ENCODE data around the gene UBE2K.
A peak's percentile ranks its signal among the peaks of the same experiment; 100 is the strongest.
"Not testable (repeated sequence)": the region's sequence is repeated elsewhere in the genome, so short reads cannot be mapped to it uniquely, and the experiment has no call there.

UBE2K gene

GRCh38 chr4:39813761-39814160 is 115.8 kb downstream of the UBE2K start:
- not testable (repeated sequence) for H3K4me1 ChIP-seq (ENCODE audit: control insufficient read depth in 1 of 2, insufficient read depth in 2 of 2, low read length in 2 of 2); H3K36me3 ChIP-seq (ENCODE audit: control insufficient read depth in 1 of 2, insufficient read depth in 2 of 2, low read length in 2 of 2); H3K9ac ChIP-seq (ENCODE audit: low read length); H2BK120ac ChIP-seq (ENCODE audit: insufficient read depth, low read length, poor library complexity); H2BK5ac ChIP-seq (ENCODE audit: low read depth, low read length, poor library complexity); DNase-seq; H3K27me3 ChIP-seq (ENCODE audit: insufficient read depth, low read length); H3K4me2 ChIP-seq (ENCODE audit: low read length); H2AFZ ChIP-seq (ENCODE audit: insufficient read depth, low read length, poor library complexity); H3K79me2 ChIP-seq (ENCODE audit: control insufficient read depth, insufficient read depth, low read length, poor library complexity); H4K91ac ChIP-seq (ENCODE audit: low read depth, low read length); H3K4ac ChIP-seq (ENCODE audit: low read depth, low read length); H3K14ac ChIP-seq (ENCODE audit: low read length); H3K4me3 ChIP-seq (ENCODE audit: low read depth, low read length); H4K8ac ChIP-seq (ENCODE audit: low read depth, low read length); H2AK5ac ChIP-seq (ENCODE audit: low read length); H3K27ac ChIP-seq (ENCODE audit: low read depth, low read length); H3K18ac ChIP-seq (ENCODE audit: low read length); H3K79me1 ChIP-seq (ENCODE audit: low read length); H2BK12ac ChIP-seq (ENCODE audit: low read length); H3K23ac ChIP-seq (ENCODE audit: low read length); H4K12ac ChIP-seq (ENCODE audit: low read depth, low read length)
- no CpG with 5 or more reads among the region's 2 CpGs for WGBS (ENCODE audit: extremely low coverage, insufficient coverage, insufficient read length)
- peaks cover 15% of the 10 kb centered on the region for H3K9me3 ChIP-seq (ENCODE audit: insufficient read depth, low read depth, low read length)

- no peak overlapping the region for H3K14ac ChIP-seq (ENCODE audit: low read length)
- no peak overlapping the region for H3K4me2 ChIP-seq (ENCODE audit: low read length)
- no peak overlapping the region for H4K8ac ChIP-seq (ENCODE audit: low read depth, low read length)
- no peak overlapping the region for H2BK12ac ChIP-seq (ENCODE audit: low read length)
- H2AFZ ChIP-seq (ENCODE audit: insufficient read depth, low read length, poor library complexity), result no peak overlapping the region
- no peak overlapping the region for H4K12ac ChIP-seq (ENCODE audit: low read depth, low read length)
- H2BK5ac ChIP-seq (ENCODE audit: low read depth, low read length, poor library complexity), result no peak overlapping the region
- H3K18ac ChIP-seq (ENCODE audit: low read length), result no peak overlapping the region
- H3K4me3 ChIP-seq (ENCODE audit: low read depth, low read length), result peak overlapping the region; percentile 57
- H4K91ac ChIP-seq (ENCODE audit: low read depth, low read length), result no peak overlapping the region
- H2BK120ac ChIP-seq (ENCODE audit: insufficient read depth, low read length, poor library complexity), result no peak overlapping the region
- no CpG with 5 or more reads among the region's 7 CpGs for WGBS (ENCODE audit: extremely low coverage, insufficient coverage, insufficient read length)
- H3K79me1 ChIP-seq (ENCODE audit: low read length), result no peaks in the 10 kb centered on the region
- no peaks in the 10 kb centered on the region for H3K27me3 ChIP-seq (ENCODE audit: insufficient read depth, low read length)
- no peak overlapping the region for H2AK5ac ChIP-seq (ENCODE audit: low read length)
- peaks cover 0 to 3% of the 10 kb centered on the region in 2 experiments for H3K4me1 ChIP-seq (ENCODE audit: control insufficient read depth in 1 of 2, insufficient read depth in 2 of 2, low read length in 2 of 2)
- no peaks in the 10 kb centered on the region for H3K36me3 ChIP-seq (ENCODE audit: control insufficient read depth in 1 of 2, insufficient read depth in 2 of 2, low read length in 2 of 2)
- peak; percentile 12 to 51 for DNase-seq
- peaks cover 15% of the 10 kb centered on the region for H3K9me3 ChIP-seq (ENCODE audit: insufficient read depth, low read depth, low read length)
- H3K9ac ChIP-seq (ENCODE audit: low read length), result peak overlapping the region; percentile 69
- H3K27ac ChIP-seq (ENCODE audit: low read depth, low read length), result no peak overlapping the region
- H3K79me2 ChIP-seq (ENCODE audit: control insufficient read depth, insufficient read depth, low read length, poor library complexity), result no peaks in the 10 kb centered on the region
- peak overlapping the region; percentile 93 for H3K23ac ChIP-seq (ENCODE audit: low read length)
- H3K4ac ChIP-seq (ENCODE audit: low read depth, low read length), result no peak overlapping the region
Observed at GRCh38 chr4:39814403-39815185, 116.7 kb downstream of the UBE2K start.

DNA sequence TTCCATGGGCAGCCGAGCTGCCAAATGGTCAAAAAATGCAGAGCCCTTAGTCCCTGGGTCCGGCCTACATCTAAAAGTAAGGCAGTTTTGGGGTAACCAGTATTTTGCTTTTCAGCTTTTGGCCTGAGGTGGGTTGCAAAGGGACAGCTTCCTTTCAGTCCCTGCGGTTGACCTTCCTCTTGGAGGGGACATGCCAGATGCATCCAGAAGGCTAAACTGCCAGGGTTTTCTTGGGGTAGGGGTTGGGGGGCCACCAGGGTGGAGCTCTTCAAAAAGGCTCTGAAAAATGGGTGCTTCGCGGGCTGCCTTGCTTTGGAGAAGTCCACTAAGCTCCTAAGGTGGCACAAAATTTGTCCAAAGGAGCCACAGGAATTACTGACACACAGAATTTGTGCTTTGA is 120.7 kb downstream of the UBE2K start:
- WGBS (ENCODE audit: extremely low coverage, insufficient coverage, insufficient read length), result no CpG with 5 or more reads among the region's 5 CpGs

DNA sequence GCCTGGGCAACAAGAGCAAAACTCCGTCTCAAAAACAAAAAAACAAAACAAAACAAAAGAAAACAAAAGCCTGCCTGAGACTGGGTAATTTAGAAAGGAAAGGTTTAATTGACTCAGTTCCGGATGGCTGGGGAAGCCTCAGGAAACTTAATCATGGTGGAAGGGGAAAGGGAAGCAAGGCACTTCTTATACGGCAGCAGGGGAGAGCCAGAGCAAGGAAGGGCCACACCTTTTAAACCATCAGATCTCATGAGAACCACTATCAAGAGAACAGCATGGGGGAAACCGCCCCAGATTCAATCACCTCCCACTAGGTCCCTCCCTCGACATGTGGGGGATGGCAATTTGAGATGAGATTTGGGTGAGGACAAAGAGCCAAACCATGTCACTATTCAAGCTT is 122.2 kb downstream of the UBE2K start:
- no peak overlapping the region for H3K27ac ChIP-seq (ENCODE audit: low read depth, low read length)
- H3K27me3 ChIP-seq (ENCODE audit: insufficient read depth, low read length), result no peaks in the 10 kb centered on the region
- no CpG with 5 or more reads among the region's 5 CpGs for WGBS (ENCODE audit: extremely low coverage, insufficient coverage, insufficient read length)
- no peak overlapping the region for H2AFZ ChIP-seq (ENCODE audit: insufficient read depth, low read length, poor library complexity)
- peaks cover 0 to 11% of the 10 kb centered on the region in 2 experiments for H3K36me3 ChIP-seq (ENCODE audit: control insufficient read depth in 1 of 2, insufficient read depth in 2 of 2, low read length in 2 of 2)
- H4K8ac ChIP-seq (ENCODE audit: low read depth, low read length), result no peak overlapping the region
- H3K79me1 ChIP-seq (ENCODE audit: low read length), result no peaks in the 10 kb centered on the region
- no peaks in the 10 kb centered on the region for H3K4me1 ChIP-seq (ENCODE audit: control insufficient read depth in 1 of 2, insufficient read depth in 2 of 2, low read length in 2 of 2)
- no peak overlapping the region for H4K12ac ChIP-seq (ENCODE audit: low read depth, low read length)
- H3K9me3 ChIP-seq (ENCODE audit: insufficient read depth, low read depth, low read length), result no peaks in the 10 kb centered on the region
- no peak overlapping the region for H3K14ac ChIP-seq (ENCODE audit: low read length)
- H3K9ac ChIP-seq (ENCODE audit: low read length), result no peak overlapping the region
- no peak overlapping the region for H2AK5ac ChIP-seq (ENCODE audit: low read length)
- H2BK120ac ChIP-seq (ENCODE audit: insufficient read depth, low read length, poor library complexity), result no peak overlapping the region
- no peak overlapping the region for H4K91ac ChIP-seq (ENCODE audit: low read depth, low read length)
- H3K4me3 ChIP-seq (ENCODE audit: low read depth, low read length), result no peak overlapping the region
- H3K18ac ChIP-seq (ENCODE audit: low read length), result no peak overlapping the region
- H3K4ac ChIP-seq (ENCODE audit: low read depth, low read length), result no peak overlapping the region
- H2BK12ac ChIP-seq (ENCODE audit: low read length), result no peak overlapping the region
- no peak overlapping the region for H3K23ac ChIP-seq (ENCODE audit: low read length)
- H2BK5ac ChIP-seq (ENCODE audit: low read depth, low read length, poor library complexity), result no peak overlapping the region
- DNase-seq, result no peak
- H3K79me2 ChIP-seq (ENCODE audit: control insufficient read depth, insufficient read depth, low read length, poor library complexity), result no peaks in the 10 kb centered on the region
- H3K4me2 ChIP-seq (ENCODE audit: low read length), result no peak overlapping the region

More for the DNA sequence above, 120.7 kb downstream of the UBE2K start:
- Histone ChIP-seq H3K27ac (ENCODE audit: low read depth, low read length) (no peak overlapping the region), H3K9ac (ENCODE audit: low read length) (no peak overlapping the region), H2BK5ac (ENCODE audit: low read depth, low read length, poor library complexity) (no peak overlapping the region), H3K4me3 (ENCODE audit: low read depth, low read length) (no peak overlapping the region), H3K27me3 (ENCODE audit: insufficient read depth, low read length) (no peaks in the 10 kb centered on the region), H4K8ac (ENCODE audit: low read depth, low read length) (no peak overlapping the region), H3K18ac (ENCODE audit: low read length) (no peak overlapping the region), H3K36me3 (ENCODE audit: control insufficient read depth in 1 of 2, insufficient read depth in 2 of 2, low read length in 2 of 2) (peaks cover 0 to 9% of the 10 kb centered on the region in 2 experiments), H3K79me1 (ENCODE audit: low read length) (no peaks in the 10 kb centered on the region), H2BK12ac (ENCODE audit: low read length) (no peak overlapping the region), H3K79me2 (ENCODE audit: control insufficient read depth, insufficient read depth, low read length, poor library complexity) (no peaks in the 10 kb centered on the region), H3K14ac (ENCODE audit: low read length) (no peak overlapping the region), H3K23ac (ENCODE audit: low read length) (no peak overlapping the region), H2AK5ac (ENCODE audit: low read length) (no peak overlapping the region), H2BK120ac (ENCODE audit: insufficient read depth, low read length, poor library complexity) (no peak overlapping the region), H3K4me2 (ENCODE audit: low read length) (no peak overlapping the region), H3K4me1 (ENCODE audit: control insufficient read depth in 1 of 2, insufficient read depth in 2 of 2, low read length in 2 of 2) (peaks cover 0 to 3% of the 10 kb centered on the region in 2 experiments), H3K9me3 (ENCODE audit: insufficient read depth, low read depth, low read length) (peaks cover 8% of the 10 kb centered on the region), H4K12ac (ENCODE audit: low read depth, low read length) (no peak overlapping the region), H2AFZ (ENCODE audit: insufficient read depth, low read length, poor library complexity) (no peak overlapping the region), H3K4ac (ENCODE audit: low read depth, low read length) (no peak overlapping the region), H4K91ac (ENCODE audit: low read depth, low read length) (no peak overlapping the region)
- no peak for DNase-seq

Data from trophoblast cell (in vitro differentiated cells and primary cell).